Measurements from ENCODE around the gene SHISA9. TPM values are rescaled to one million over a fixed set of nuclear protein-coding genes. Genes with fewer than 3 reads are reported as not detected.

The SHISA9 gene
- total RNA-seq, 2 experiments from 2014 or later, result not detected

DNA sequence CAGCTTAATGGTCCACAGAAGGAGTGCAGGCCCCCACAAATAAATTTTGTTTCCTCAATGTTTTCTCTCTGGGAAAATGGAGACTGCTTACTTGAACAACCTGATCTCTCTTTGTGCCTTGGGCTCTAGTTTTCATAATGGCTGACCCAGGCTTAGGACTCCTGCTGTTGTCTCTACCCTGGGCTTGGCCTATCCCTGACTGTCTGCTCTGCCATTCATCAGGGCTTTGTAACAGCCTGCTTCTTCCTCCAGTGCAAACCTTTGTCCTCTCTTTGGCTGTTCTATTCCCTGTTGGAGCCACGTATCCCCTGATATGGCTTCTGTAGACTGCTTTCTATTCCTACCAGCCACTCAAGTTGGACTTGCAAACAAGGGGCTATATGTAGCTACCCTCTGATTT is 139.8 kb downstream of the SHISA9 start:
- intact Hi-C loops (cut with micrococcal nuclease; ENCODE audit: unreplicated experiment), result no loop called here
- DNase-seq (ENCODE audit: low spot score), result no peak
- Histone ChIP-seq H3K27ac (ENCODE audit: low read depth, low read length, poor library complexity, severe bottlenecking) (no peak overlapping the region), H3K9me2 (ENCODE audit: insufficient read depth, low read length) (no peaks in the 10 kb centered on the region), H3K36me3 (ENCODE audit: insufficient read depth, low read length) (no peaks in the 10 kb centered on the region), H3K4me1 (ENCODE audit: insufficient read depth, low read length, poor library complexity, severe bottlenecking) (no peaks in the 10 kb centered on the region), H3K4me3 (ENCODE audit: low read depth, low read length, poor library complexity, severe bottlenecking) (no peak overlapping the region), H3K79me2 (ENCODE audit: insufficient read depth, low read depth, low read length) (no peaks in the 10 kb centered on the region), H2AFZ (ENCODE audit: low read length) (no peak overlapping the region), H3K9me3 (ENCODE audit: low read length) (no peaks in the 10 kb centered on the region), H4K20me1 (ENCODE audit: insufficient read depth, low read length) (no peaks in the 10 kb centered on the region), H3K4me2 (ENCODE audit: low read length) (no peak overlapping the region)
- BruUV-seq (replicated peaks), result no TSS peak
- ChIA-PET POLR2A (no interaction called here), CTCF (ENCODE audit: unreplicated experiment) (no interaction called here)
- TF ChIP-seq, protein P1, sequence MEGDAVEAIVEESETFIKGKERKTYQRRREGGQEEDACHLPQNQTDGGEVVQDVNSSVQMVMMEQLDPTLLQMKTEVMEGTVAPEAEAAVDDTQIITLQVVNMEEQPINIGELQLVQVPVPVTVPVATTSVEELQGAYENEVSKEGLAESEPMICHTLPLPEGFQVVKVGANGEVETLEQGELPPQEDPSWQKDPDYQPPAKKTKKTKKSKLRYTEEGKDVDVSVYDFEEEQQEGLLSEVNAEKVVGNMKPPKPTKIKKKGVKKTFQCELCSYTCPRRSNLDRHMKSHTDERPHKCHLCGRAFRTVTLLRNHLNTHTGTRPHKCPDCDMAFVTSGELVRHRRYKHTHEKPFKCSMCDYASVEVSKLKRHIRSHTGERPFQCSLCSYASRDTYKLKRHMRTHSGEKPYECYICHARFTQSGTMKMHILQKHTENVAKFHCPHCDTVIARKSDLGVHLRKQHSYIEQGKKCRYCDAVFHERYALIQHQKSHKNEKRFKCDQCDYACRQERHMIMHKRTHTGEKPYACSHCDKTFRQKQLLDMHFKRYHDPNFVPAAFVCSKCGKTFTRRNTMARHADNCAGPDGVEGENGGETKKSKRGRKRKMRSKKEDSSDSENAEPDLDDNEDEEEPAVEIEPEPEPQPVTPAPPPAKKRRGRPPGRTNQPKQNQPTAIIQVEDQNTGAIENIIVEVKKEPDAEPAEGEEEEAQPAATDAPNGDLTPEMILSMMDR (conservative IDR thresholded peaks at IDR 0.05; ENCODE audit: low read length), result no peak
- no peak for TF ChIP-seq EZH2phosphoT487 (IDR thresholded peaks at IDR 0.05; ENCODE audit: borderline replicate concordance, low read depth, low read length)

DNA sequence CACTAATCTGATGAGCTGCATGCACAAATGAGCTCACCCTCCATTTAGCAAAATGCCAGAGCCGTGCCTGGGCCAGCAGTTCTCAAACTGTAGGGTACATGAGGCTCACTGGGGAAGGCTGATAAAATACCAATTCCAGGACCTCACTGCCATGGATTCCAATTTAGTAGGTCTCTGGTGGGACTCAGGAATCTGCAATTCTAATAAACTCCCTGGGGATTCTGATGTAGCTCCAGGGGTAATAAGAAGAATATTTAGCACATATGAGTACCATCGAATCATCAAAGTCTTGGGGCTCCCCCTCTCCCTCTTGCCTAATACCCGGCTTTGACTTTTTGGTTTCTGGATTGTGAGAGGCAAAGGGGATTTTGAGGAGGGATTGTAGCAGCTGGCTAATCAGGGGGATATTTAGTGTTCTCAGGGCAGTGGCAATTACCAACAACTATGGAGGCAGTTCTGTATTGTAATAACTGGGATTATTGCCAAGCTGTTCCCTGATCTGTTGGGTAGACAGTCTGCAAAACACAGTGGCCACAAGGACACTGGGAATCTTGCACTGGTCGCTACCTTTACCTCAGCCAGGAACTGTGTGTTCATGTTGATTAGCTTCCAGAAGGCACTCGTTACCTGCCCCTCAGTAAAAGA is 140.4 kb downstream of the SHISA9 start:
- no peak overlapping the region for H2AFZ ChIP-seq (ENCODE audit: low read length)
- H3K9me3 ChIP-seq (ENCODE audit: low read length), result no peaks in the 10 kb centered on the region
- no peaks in the 10 kb centered on the region for H3K36me3 ChIP-seq (ENCODE audit: insufficient read depth, low read length)
- no peaks in the 10 kb centered on the region for H4K20me1 ChIP-seq (ENCODE audit: insufficient read depth, low read length)
- intact Hi-C loops (cut with micrococcal nuclease; ENCODE audit: unreplicated experiment), result no loop called here
- no peak overlapping the region for H3K4me3 ChIP-seq (ENCODE audit: low read depth, low read length, poor library complexity, severe bottlenecking)
- no TSS peak for BruUV-seq (replicated peaks)
- no peak overlapping the region for H3K27ac ChIP-seq (ENCODE audit: low read depth, low read length, poor library complexity, severe bottlenecking)
- POLR2A ChIA-PET, result no interaction called here
- no peak for DNase-seq (ENCODE audit: low spot score)
- H3K79me2 ChIP-seq (ENCODE audit: insufficient read depth, low read depth, low read length), result no peaks in the 10 kb centered on the region
- H3K4me1 ChIP-seq (ENCODE audit: insufficient read depth, low read length, poor library complexity, severe bottlenecking), result no peaks in the 10 kb centered on the region
- no peak overlapping the region for H3K4me2 ChIP-seq (ENCODE audit: low read length)
- TF ChIP-seq, protein P1 (conservative IDR thresholded peaks at IDR 0.05; ENCODE audit: low read length), result no peak
- no peak for TF ChIP-seq EZH2phosphoT487 (IDR thresholded peaks at IDR 0.05; ENCODE audit: borderline replicate concordance, low read depth, low read length)
- CTCF ChIA-PET (ENCODE audit: unreplicated experiment), result no interaction called here
- H3K9me2 ChIP-seq (ENCODE audit: insufficient read depth, low read length), result no peaks in the 10 kb centered on the region

DNA sequence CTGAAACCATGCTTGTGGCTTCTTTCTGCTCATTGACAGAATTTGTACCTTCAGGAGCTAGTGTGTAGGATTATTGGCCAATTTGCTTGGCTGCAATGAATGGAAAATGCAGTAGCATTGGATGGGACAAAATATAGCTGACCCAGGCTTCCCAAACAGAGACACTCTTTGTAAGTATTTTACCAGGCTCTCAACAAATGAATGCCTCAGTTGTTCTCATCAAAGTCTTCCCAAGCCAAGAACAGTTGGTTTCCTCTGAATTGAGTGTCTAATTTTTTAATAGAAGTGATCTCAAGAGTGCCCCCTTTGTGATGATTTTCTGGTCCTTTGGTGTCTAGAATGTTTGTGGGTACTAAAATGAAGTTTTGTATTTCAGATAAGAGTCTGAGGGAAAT is 140.9 kb downstream of the SHISA9 start:
- POLR2A ChIA-PET, result no interaction called here
- CTCF ChIA-PET (ENCODE audit: unreplicated experiment), result no interaction called here
- Histone ChIP-seq H3K4me3 (ENCODE audit: low read depth, low read length, poor library complexity, severe bottlenecking) (no peak overlapping the region), H3K4me1 (ENCODE audit: insufficient read depth, low read length, poor library complexity, severe bottlenecking) (no peaks in the 10 kb centered on the region), H3K9me3 (ENCODE audit: low read length) (no peaks in the 10 kb centered on the region), H3K4me2 (ENCODE audit: low read length) (no peak overlapping the region), H3K9me2 (ENCODE audit: insufficient read depth, low read length) (no peaks in the 10 kb centered on the region), H2AFZ (ENCODE audit: low read length) (no peak overlapping the region), H4K20me1 (ENCODE audit: insufficient read depth, low read length) (no peaks in the 10 kb centered on the region), H3K36me3 (ENCODE audit: insufficient read depth, low read length) (no peaks in the 10 kb centered on the region), H3K27ac (ENCODE audit: low read depth, low read length, poor library complexity, severe bottlenecking) (no peak overlapping the region), H3K79me2 (ENCODE audit: insufficient read depth, low read depth, low read length) (no peaks in the 10 kb centered on the region)
- DNase-seq (ENCODE audit: low spot score), result no peak
- BruUV-seq (replicated peaks), result no TSS peak
- TF ChIP-seq EZH2phosphoT487 (IDR thresholded peaks at IDR 0.05; ENCODE audit: borderline replicate concordance, low read depth, low read length), result no peak
- TF ChIP-seq, protein P1 (conservative IDR thresholded peaks at IDR 0.05; ENCODE audit: low read length), result no peak
- intact Hi-C loops (cut with micrococcal nuclease; ENCODE audit: unreplicated experiment), result no loop called here
